HG03159 (cell line): ENCODE measurements around the gene TMEM259.

ENCODE experiments used
- ATAC-seq: cut with Tn5 transposase; IDR thresholded peaks from one replicate; pipeline ENCODE4 v1.9.1; 2021; ENCODE audit warnings: mild to moderate bottlenecking, moderate library complexity; ENCODE audit not compliant: unreplicated experiment

TMEM259 gene

DNA sequence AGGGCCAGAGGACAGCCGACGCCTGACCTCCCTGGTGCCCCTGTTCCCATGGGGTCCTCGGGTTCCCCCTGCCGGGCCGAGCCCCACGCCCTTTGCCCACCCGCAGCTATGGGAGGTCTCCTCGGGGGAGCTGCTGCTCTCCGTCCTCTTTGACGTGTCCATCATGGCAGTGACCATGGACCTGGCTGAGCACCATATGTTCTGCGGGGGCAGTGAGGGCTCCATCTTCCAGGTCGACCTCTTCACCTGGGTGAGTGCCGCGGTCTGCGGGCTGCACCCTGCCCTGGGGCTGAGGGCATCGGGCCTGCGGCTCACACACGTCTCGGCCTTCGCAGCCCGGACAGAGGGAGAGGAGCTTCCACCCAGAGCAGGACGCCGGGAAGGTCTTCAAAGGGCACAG lies 30.2 kb downstream of the TMEM259 start:
- no peak for ATAC-seq

DNA sequence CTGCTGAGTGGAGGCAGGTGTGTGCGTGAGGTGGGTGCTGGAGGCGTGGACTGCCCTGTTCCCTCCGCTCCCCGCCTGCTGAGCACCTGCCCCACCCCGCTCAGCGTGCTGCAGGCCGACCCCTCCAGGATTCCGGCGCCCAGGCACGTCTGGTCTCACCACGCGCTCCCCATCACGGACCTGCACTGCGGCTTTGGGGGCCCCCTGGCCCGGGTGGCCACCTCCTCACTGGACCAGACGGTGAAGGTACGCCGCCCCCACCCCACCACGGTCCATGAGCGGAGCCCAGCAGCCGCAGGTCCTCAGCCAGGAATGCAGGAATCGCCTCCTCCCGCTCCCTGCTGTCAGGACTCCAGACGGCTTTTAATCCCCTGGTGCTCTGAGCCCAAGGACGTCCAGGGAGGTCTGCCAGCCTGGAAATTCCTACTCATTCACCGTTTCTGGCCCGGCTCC lies 30.8 kb downstream of the TMEM259 start:
- no peak for ATAC-seq

DNA sequence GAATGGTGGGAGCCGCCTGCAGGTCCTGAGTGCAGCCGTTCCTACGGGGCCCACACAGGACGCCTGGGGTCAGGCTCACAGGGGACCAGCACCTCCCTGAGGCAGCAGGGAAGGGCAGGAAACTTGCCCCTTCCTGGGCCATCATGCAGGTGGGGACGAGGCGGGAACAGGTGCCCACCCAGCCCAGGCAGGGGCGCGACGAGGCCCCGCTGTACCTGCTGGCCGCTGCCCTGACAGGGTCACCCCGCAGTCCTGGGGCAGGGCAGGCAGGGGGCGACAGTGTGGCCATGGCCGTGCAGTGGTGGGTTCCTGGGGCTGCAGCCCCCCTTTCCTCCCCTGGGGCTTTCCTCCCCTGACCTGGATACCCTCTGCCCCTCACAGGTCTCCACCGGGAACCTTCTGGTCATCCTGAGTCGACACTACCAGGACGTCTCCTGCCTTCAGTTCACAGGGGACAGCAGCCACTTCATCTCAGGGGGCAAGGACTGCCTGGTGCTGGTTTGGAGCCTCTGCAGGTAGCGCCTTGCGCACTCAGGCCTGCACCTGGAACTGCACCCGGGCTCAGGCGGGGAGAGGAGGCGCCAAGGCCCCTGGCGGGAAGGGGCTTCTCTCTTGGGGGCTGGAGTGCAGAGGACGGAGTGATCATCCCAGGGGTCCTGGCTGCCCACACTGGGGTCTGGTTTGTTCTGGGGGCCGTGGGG lies 31.4 kb downstream of the TMEM259 start:
- ATAC-seq = no peak

DNA sequence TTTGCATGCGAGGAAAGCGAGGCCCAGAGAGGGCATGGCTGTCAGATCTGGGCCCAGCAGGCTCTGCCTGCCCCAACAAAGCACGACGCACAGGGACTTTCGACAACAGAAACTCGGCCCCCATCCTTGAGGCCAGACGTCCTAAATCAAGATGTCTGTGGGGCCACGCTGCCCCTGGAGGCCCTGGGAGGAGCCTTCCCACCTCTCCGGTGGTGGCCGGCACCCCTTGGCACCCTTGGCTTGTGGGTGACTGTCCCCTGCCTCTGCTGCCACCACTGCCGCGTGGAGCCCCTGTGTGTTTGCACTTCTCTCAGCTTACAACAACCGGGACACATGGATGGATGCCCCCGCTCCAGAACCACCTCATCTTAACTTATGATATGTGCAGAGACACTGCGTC lies 32.4 kb downstream of the TMEM259 start:
- no peak for ATAC-seq

DNA sequence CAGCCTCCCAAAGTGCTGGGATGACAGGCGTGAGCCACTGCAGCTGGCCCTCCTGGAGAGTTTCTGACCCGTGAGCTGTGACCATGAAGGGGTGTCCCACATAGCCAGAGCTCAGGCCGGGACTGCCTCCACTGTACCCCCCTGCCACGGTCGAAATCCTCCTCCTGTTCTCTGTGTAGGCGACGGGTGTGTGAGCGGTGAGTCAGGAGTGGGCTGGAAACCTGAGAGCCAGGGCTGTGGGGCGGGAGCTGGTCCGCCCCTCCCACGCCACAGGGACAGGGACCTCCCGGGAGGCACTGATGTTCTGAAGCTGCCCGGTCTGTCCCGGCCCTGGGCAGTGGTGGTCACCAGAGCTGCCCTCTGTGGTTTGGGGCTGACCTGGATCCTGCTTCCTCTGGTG lies 32.8 kb downstream of the TMEM259 start:
- no peak for ATAC-seq

DNA sequence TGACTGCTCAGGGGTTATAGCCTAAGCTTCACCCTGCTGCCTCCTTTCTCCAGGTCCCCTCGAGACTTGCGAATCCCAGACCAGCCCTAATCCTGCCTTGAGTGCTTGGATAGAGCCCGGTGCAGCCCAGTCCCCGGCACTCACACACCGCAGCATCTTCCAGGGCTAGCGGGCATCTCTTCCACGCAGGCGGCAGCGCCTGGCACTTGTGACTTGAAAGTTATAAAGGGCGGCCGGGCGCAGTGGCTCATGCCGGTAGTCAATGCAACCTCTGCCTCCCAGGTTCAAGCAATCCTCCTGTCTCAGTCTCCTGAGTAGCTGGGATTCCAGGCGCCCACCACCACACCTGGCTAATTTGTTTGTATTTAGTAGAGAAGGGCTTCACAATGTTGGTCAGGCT lies 34.8 kb downstream of the TMEM259 start:
- no peak for ATAC-seq

DNA sequence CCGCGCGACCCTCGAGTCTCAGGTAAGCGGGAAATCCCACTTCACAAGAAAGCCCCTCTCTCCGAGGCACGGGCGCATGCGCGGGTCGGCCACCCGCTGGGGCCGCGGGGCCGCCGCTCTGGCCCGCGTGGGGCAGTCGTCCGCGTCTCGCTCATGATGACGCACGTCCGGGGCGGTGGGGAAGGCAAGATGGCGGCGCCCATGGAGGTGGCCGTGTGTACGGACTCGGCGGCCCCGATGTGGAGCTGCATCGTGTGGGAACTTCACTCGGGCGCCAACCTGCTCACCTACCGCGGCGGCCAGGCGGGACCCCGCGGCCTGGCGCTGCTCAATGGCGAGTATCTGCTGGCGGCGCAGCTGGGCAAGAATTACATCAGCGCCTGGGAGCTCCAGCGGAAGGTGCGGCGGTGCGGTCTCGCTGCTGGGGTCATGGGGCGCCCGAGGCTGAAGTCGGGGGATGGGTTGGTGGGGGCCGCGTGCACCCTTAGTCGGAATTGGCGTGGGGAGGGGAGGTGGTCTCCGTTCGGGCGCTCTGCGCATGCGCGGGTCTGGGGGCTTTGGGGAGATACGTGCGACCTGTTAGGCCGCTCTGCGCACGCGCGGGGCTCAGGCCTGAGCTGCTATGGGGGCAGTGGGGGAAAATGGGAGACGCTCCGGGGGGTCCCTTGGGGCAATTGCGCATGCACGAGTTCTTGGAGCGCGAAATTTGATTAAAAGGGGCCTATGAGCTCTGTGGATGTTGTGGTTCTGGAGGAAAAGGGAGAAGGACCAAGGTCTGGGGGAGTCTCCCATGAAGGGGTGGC lies 36.6 kb downstream of the TMEM259 start, which contains the start of gene WDR18:
Gene WDR18, plus strand, starts transcription at position 181 of the 803 bp plus-strand sequence. Its CDS starts 9 bp downstream, at position 190.
- ATAC-seq = peak; percentile 73

DNA sequence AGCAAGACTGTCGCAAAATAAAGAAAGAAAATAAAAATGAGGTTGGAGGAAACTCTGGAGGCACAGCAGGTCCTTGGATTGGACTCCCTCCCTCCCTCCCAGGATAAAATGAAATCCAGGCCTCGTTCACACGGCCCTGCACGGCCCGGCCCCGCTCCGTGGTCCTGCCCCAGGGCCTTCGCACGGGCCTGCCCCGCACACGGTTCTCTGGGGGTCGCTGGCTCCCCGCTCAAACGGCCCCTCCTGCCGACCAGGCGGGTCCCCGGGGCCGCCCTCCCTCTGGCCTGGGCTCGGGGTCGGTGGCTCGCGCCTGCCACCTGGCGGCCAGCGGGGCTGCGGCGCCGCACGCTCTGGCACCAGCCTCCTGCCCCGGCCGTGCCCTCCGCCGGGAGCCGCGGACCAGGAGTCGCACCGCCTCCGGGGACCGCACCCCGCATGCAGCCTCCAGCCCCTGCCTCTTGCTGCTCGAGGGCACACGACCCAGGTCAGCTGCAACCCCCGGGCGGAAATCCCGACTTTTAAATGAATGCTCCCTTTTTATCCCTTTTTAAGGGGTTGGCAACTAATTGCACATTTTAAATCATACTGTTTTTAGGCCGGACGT lies 38.3 kb downstream of the TMEM259 start:
- peak; percentile 41 for ATAC-seq

DNA sequence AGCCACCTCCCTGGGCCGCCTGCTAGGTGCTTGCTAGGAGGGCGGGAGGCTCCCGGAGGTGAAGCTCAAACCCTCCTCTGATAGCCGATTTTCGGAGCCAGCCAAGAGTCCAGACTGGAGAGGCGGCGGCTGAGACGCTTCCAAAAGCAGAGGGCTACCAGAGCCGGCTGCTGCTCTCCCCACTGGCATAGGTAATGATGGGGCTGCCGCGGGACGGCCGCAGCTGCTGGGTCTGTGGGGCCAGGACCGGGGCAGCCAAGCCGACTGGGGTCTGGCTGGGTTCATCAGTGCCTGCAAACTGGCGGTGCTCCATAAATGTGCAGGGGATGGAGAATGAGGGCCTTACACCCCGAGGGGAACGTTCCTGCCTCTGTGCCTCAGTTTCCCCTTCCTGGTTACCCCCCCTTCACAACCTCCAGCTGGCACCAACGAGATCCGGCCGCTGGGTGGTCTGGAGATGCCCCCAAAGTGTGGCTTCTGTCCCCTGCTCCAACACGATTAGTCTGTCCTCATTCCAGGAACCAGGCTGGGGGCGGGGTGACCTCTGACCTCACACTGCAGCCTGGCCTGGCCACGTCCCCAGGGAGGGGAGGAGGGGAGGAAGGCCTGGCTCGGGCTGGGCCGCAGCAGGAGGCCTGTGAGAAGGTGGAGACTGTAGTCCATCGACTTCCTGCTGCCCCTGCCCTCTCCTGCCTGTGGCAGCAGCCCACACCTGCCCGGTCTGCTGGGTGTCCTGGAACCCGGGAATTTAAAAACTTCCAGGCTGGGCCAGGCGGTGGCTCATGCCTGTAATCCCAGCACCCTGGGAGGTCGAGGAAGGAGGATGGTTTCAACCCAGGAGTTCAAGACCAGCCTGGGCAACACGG lies 40.6 kb downstream of the TMEM259 start:
- ATAC-seq = no peak

DNA sequence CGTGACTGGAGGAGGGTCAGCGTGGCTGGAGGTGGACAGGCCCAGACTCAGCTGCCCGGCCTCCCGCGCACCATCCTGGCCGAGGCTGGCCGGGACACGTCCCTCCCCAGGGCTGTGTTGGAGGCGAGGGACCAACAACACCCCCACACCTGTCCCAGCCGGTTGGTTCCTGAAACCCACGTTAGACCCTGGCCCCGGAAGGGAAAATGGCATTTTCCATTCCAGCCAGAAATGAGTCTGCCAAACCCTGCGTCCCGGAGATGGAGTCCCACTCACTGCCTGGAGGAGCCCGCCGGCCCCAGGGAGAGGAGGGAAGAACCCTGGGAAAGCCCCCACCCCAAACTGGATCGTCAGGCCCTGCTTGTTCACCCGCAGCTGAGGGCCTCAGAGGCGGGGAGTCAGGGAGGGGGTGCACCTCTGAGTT lies 41.6 kb downstream of the TMEM259 start:
- no peak for ATAC-seq

DNA sequence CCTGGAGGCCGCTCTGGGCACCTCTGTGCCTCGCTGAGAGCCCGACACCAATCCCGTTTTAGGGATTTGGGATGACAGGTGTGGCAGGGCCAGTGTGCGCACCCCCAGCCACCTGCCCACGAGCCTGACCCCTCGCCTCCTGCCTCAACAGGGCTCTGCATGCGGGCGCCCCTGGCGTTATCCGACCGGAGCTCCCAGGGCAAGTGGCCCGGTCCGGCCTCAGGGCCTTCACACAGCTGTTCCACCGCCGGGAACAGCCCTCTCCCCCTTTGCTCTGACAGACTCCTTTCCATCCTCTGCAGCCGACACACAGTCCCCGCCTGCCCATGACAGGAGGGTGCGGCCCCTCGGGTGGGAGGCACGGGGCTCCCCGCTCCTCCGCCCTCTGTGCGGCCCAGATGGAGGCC lies 43.9 kb downstream of the TMEM259 start:
- no peak for ATAC-seq

DNA sequence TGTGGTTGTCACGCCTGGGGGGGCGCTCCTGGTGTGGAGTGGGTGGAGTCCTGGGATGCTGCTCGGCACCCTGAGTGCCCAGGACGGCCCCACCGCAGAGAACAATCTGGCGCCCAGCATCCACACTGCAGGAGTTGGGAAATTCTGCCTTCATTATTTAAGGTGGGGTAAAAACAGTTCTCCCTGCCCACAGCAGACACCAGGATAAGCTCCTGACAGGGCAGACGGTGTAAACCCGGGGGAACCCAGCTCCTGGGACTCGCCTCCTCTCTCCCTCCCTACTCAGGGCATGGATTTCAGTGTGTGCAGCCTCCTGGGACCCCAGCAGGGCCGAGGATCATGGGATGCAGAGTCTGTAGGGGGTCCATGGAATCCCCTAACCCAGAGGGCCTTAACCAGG lies 44.4 kb downstream of the TMEM259 start:
- ATAC-seq = no peak

DNA sequence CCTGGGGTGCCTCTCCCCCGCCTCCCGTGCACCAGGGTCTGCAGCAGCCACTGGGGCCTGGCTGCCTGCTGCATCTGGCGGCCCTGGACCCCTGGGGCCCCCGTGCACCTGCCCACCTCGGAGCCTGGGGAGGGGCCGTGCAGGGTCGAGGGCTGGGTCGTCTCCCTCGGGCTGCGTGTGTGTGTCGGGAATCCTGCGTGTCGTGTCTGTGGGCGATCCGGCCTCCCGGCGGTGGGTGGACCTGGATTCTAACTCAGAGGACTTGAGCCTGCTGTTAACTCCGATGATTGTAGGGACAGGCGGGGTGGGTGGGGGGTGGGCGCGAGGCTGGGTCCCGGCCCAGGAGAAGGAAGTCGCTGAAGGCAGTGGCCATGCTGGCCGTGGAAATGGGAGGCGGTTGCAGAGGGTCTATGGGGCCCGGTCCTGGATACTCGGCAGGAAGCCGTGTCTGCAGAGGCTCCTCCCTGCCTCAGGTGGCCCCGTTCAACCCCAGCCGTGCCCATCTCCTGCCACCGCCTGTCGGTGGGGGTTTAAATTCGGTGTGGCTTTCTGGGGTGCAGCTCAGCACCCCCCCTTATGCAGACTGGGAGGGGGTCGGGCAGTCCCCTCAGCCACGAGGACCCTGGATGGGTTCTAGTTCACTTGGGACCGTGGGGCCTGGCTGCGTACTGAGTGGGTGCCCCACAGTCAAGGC lies 46.2 kb downstream of the TMEM259 start:
- no peak for ATAC-seq

DNA sequence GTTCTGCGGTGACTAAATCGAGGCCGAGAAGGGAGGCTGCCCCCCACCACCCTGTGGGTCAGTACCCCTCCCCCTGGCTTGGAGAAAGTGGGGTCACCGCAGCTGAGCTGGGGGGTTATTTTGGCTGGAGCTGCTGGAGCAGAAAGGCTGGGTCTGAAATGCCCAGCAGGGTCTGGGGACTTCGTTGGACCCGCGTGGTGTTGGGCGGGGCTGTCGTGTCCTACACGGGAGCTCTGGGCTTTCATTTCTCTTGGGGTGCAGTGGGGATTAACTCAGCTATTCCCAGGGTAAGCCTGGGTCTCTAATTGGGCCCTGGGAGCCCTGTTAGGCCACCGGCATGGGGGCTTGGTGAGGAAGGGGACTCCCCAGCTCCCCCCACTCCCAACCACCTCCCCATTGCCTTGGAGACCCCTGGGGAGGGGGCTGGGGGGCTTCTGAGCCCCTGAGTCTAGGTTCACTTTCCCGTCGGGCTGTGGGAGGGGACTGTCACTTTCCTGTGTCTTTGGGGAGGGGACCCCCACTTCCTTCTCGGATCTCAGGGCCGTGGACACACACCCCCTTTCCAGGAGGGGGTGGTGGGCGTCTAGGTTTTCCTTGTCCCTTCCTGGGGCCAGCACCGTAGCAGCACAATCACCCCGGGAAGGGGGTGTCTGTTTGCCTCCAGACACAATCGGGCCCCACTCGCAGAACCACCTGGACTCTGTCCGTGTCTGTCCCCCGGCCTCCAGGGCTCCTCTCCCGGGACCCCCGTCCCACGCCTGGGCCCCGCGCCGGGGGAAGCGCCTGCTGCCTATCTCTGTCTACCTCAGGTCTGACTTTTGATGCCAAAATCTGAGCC lies 47.0 kb downstream of the TMEM259 start:
- ATAC-seq = no peak

DNA sequence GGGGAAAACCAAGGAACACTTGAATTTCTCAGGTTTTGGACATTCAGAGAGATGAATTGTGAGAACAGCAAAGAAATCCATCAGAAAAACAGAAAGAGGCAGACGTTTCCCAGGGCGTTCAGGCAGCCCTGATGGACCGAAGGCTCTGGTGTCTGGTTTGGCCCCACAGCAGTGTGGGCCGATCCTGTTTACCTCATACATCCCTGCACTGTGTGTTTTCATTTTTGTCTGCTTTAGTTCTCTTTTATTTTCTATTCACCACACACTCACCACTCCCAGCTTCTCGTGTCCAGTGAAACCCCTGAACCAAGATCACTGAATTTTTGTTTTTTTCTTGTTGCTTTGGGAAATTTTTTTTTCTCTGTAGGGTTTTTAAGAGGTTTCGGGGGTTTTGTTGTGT lies 48.6 kb downstream of the TMEM259 start:
- no peak for ATAC-seq

DNA sequence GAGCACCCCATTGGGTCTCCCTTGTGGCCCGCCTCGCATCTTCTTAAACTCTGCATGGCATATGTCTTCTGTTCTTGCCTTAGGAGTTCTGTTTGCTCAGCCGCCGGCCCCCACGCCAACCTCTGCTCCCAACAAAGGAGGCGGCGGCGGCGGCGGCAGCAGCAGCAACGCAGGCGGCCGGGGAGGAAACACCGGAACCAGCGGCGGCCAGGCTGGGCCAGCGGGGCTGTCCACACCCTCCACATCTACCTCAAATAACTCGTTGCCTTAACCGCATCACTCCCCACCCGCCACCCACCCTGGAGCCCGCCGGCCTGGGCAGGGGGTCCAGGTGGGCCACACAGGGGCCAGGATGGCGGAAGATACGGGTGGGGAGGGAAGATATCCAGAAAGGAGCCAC lies 49.1 kb downstream of the TMEM259 start:
- no peak for ATAC-seq

DNA sequence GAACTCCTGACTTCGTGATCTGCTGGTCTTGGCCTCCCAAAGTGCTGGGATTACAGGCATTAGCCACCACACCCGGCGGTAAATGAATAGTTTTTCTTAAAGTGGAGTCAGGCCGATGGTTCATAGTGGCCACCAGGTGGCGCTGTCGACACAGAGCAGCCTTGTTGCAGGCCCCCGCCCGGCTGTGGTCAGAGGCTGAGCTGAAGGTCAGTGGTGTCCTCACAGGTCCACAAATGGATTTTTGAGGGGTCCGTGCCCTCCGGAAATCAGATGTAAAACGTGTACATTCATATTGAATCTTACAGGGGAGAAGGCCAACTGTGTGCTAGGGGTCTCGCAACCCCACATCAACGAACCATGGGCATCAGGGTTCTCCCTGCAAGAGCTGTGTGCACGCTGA lies 50.2 kb downstream of the TMEM259 start:
- no peak for ATAC-seq

DNA sequence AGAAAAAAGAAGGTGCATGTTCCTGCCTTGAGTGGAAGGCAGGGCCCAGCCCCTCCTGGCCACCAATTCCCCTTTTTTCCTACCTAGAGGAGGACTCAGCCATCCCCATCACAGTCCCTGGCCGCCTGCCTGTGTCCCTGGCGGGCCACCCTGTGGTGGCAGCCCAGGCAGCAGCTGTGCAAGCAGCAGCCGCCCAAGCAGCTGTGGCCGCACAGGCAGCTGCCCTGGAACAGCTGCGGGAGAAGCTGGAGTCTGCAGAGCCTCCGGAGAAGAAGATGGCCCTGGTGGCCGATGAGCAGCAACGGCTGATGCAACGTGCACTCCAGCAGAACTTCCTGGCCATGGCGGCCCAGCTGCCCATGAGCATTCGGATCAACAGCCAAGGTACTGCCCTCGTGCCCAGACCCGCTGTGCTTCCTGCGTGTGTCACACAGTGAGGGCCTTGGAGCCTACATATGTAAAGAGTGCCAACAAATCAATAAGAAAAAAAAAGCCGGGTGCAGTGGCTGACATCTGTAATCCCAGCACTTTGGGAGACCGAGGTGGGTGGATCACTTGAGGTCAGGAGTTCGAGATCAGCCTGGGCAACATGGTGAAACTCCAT lies 54.3 kb downstream of the TMEM259 start:
- no peak for ATAC-seq
